K562 (cell line): ENCODE measurements around the gene ERCC1. TPM values are rescaled to one million over a fixed set of nuclear protein-coding genes. Genes with fewer than 3 reads are reported as not detected.

ENCODE experiments used
- ARID2 ChIP-seq: fragments of 450-650 bp; IDR thresholded peaks from 2 replicates; pipeline ENCODE4 v1.6.1; 2017; ENCODE audit warnings: antibody characterized with exemption, mild to moderate bottlenecking
- BMI1 ChIP-seq: fragments of 150-350 bp; IDR thresholded peaks from 2 replicates; pipeline ENCODE4 v1.6.1; 2014; ENCODE audit warnings: low read length
- CAMTA2 ChIP-seq: fragments of 250-450 bp; sonication (Bioruptor Pico); conservative IDR thresholded peaks from 2 replicates; pipeline ENCODE4 v1.5.1; 2022
- EP300 ChIP-seq: IDR thresholded peaks from 2 replicates; pipeline ENCODE4 v1.6.1; 2012; ENCODE audit warnings: low read length, improper control_type of control experiment
- FOXK1 ChIP-seq: sonication (generic); formaldehyde crosslinking; IDR thresholded peaks from 2 replicates; pipeline ENCODE4 v1.8.0; 2022; ENCODE audit warnings: missing genetic modification reagents, mild to moderate bottlenecking, borderline replicate concordance
- HMG20A ChIP-seq: fragments of 450-650 bp; formaldehyde crosslinking; conservative IDR thresholded peaks from 2 replicates; pipeline ENCODE4 v1.4.0; 2020; ENCODE audit warnings: mild to moderate bottlenecking, mixed read lengths
- HMGN3 ChIP-seq: IDR thresholded peaks from 2 replicates; pipeline ENCODE4 v1.6.1; 2011; ENCODE audit warnings: borderline replicate concordance, low read depth, mild to moderate bottlenecking, mixed read lengths, low read length; ENCODE audit not compliant: insufficient read length; ENCODE audit errors: extremely low read depth
- MCM5 ChIP-seq: fragments of 450-650 bp; IDR thresholded peaks from 2 replicates; pipeline ENCODE4 v1.6.1; 2016; ENCODE audit warnings: low read depth
- MTA2 ChIP-seq: fragments of 450-650 bp; IDR thresholded peaks from 2 replicates; pipeline ENCODE4 v1.6.1; 2016; ENCODE audit warnings: low read depth
- PATZ1 ChIP-seq: fragments of 250-450 bp; sonication (Bioruptor Pico); IDR thresholded peaks from 2 replicates; pipeline ENCODE4 v1.5.0; 2020; ENCODE audit warnings: mild to moderate bottlenecking, borderline replicate concordance
- PTBP1 ChIP-seq: fragments of 200-400 bp; formaldehyde crosslinking; IDR thresholded peaks from 2 replicates; pipeline ENCODE4 v1.6.1; 2017; ENCODE audit warnings: low read depth, low read length
- SMARCA4 ChIP-seq: fragments of 450-650 bp; IDR thresholded peaks from 2 replicates; pipeline ENCODE4 v1.6.1; 2016
- SRF ChIP-seq, 2 experiments: fragments of 250-450, 450-650 bp in 1 of 2; sonication (Bioruptor Pico) in 1 of 2; sonication (generic) in 1 of 2; formaldehyde crosslinking; IDR thresholded peaks; 2 replicates each; pipeline versions ENCODE4 v1.5.0 to v1.5.1; 2020 to 2022; ENCODE audit warnings: mild to moderate bottlenecking in 1 of 2, missing genetic modification reagents in 1 of 2
- STAT5B ChIP-seq: fragments of 250-450 bp; sonication (Bioruptor Pico); IDR thresholded peaks from 2 replicates; pipeline ENCODE4 v1.8.0; 2021; ENCODE audit warnings: mild to moderate bottlenecking, inconsistent platforms
- USF1 ChIP-seq: sonication (generic); formaldehyde crosslinking; IDR thresholded peaks from 2 replicates; pipeline ENCODE4 v1.9.0; 2022; ENCODE audit warnings: mild to moderate bottlenecking, missing genetic modification reagents
- ZNF212 ChIP-seq: fragments of 450-650 bp; formaldehyde crosslinking; IDR thresholded peaks from 2 replicates; pipeline ENCODE4 v1.4.0; 2020; ENCODE audit warnings: mild to moderate bottlenecking
- ZNF224 ChIP-seq: sonication (generic); formaldehyde crosslinking; IDR thresholded peaks from 2 replicates; pipeline ENCODE4 v1.8.0; 2022; ENCODE audit warnings: mild to moderate bottlenecking, missing genetic modification reagents
- ZNF644 ChIP-seq: fragments of 200-800 bp; sonication (Bioruptor generic); IDR thresholded peaks from 2 replicates; pipeline ENCODE4 v1.6.1; 2016; ENCODE audit warnings: low read depth, missing genetic modification characterization, missing compliant biosample characterization
- ZNF76 ChIP-seq: fragments of 250-450 bp; sonication (Bioruptor Pico); IDR thresholded peaks from 2 replicates; pipeline ENCODE4 v1.4.0; 2020; ENCODE audit warnings: mild to moderate bottlenecking, moderate library complexity, borderline replicate concordance
- polyA plus RNA-seq, 8 experiments: library from polyadenylated mRNA; depleted of rRNA in 4 of 8; stranded (reverse) in 5 of 8; unstranded in 3 of 8; fragments of >200 nt; fragmentation: Nextera tagmentation in 2 of 8; fragmentation: Illumina TruSeq in 1 of 8; extraction: Ambion mirVana in 2 of 8; extraction: Trizol in 1 of 8; gene quantifications; 2 replicates each; pipeline versions ENCODE4 v1.2.1 to v1.2.3, GENCODE V29; 2011 to 2014; ENCODE audit warnings: inconsistent platforms in 1 of 8, missing spikeins in 1 of 8
- total RNA-seq, 7 experiments: library from RNA; depleted of rRNA in 6 of 7; stranded (reverse); fragments of >200 nt in 6 of 7; fragmentation: Illumina TruSeq in 2 of 7; extraction: Trizol in 2 of 7; gene quantifications; 2 replicates each; pipeline versions ENCODE4 v1.2.1 to v1.2.3, GENCODE V29; 2011 to 2021; ENCODE audit warnings: low replicate concordance in 1 of 7
- TF ChIP-seq, protein P1 (sequence below): IDR thresholded peaks from 3 replicates; pipeline ENCODE4 v1.6.1; 2011; ENCODE audit warnings: borderline replicate concordance, mild to moderate bottlenecking, moderate library complexity; ENCODE audit not compliant: insufficient read length; ENCODE audit errors: extremely low read depth
- TF ChIP-seq, protein P2 (sequence below), 2 experiments: fragments of 450-650 bp; IDR thresholded peaks; 2 replicates each; pipeline ENCODE4 v1.6.1; 2018; ENCODE audit warnings: mild to moderate bottlenecking in 2 of 2, low read depth in 1 of 2; ENCODE audit not compliant: partially characterized antibody in 2 of 2

The ERCC1 gene
- total and polyA plus RNA-seq, 9 of the 15 experiments (the other 6 are each of a cell fraction or from before 2014, with no cell fraction given) = 9.3 to 92.6 (median 60.0) TPM

DNA sequence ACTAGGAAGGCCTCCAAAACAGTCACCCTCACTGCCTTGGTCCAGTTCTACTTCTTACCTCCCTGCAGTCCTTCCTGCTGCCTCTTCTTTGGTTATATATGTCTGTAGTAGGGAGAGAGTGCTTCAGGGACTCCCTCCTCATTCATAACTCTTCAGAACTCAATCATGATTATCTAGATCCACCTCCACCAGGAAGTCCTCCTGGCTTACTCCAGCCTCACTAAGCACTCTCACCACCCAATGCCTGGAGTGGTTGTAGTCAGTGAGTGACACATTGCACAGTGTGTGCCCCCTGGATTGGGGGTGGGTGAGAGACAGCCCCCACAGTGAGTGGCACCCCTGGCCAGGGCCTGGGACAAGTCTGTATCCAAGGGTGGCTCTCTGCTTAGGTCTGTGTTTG is 34.1 kb upstream of the ERCC1 start (continued):
- no peak for TF ChIP-seq ZNF644 (tag)
- TF ChIP-seq STAT5B (CRISPR knock-in tag) = no peak
- TF ChIP-seq, protein P1, sequence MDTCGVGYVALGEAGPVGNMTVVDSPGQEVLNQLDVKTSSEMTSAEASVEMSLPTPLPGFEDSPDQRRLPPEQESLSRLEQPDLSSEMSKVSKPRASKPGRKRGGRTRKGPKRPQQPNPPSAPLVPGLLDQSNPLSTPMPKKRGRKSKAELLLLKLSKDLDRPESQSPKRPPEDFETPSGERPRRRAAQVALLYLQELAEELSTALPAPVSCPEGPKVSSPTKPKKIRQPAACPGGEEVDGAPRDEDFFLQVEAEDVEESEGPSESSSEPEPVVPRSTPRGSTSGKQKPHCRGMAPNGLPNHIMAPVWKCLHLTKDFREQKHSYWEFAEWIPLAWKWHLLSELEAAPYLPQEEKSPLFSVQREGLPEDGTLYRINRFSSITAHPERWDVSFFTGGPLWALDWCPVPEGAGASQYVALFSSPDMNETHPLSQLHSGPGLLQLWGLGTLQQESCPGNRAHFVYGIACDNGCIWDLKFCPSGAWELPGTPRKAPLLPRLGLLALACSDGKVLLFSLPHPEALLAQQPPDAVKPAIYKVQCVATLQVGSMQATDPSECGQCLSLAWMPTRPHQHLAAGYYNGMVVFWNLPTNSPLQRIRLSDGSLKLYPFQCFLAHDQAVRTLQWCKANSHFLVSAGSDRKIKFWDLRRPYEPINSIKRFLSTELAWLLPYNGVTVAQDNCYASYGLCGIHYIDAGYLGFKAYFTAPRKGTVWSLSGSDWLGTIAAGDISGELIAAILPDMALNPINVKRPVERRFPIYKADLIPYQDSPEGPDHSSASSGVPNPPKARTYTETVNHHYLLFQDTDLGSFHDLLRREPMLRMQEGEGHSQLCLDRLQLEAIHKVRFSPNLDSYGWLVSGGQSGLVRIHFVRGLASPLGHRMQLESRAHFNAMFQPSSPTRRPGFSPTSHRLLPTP = peak; percentile 72
- TF ChIP-seq CAMTA2 (CRISPR knock-in tag) = no peak
- no peak for TF ChIP-seq ZNF76 (CRISPR knock-in tag)
- no peak for TF ChIP-seq USF1 (CRISPR knock-in tag)
- TF ChIP-seq, protein P2, sequence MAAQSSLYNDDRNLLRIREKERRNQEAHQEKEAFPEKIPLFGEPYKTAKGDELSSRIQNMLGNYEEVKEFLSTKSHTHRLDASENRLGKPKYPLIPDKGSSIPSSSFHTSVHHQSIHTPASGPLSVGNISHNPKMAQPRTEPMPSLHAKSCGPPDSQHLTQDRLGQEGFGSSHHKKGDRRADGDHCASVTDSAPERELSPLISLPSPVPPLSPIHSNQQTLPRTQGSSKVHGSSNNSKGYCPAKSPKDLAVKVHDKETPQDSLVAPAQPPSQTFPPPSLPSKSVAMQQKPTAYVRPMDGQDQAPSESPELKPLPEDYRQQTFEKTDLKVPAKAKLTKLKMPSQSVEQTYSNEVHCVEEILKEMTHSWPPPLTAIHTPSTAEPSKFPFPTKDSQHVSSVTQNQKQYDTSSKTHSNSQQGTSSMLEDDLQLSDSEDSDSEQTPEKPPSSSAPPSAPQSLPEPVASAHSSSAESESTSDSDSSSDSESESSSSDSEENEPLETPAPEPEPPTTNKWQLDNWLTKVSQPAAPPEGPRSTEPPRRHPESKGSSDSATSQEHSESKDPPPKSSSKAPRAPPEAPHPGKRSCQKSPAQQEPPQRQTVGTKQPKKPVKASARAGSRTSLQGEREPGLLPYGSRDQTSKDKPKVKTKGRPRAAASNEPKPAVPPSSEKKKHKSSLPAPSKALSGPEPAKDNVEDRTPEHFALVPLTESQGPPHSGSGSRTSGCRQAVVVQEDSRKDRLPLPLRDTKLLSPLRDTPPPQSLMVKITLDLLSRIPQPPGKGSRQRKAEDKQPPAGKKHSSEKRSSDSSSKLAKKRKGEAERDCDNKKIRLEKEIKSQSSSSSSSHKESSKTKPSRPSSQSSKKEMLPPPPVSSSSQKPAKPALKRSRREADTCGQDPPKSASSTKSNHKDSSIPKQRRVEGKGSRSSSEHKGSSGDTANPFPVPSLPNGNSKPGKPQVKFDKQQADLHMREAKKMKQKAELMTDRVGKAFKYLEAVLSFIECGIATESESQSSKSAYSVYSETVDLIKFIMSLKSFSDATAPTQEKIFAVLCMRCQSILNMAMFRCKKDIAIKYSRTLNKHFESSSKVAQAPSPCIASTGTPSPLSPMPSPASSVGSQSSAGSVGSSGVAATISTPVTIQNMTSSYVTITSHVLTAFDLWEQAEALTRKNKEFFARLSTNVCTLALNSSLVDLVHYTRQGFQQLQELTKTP (IDR thresholded peaks at IDR 0.05; ENCODE audit: low read depth in 1 of 2, partially characterized antibody in 2 of 2) = no peak
- TF ChIP-seq FOXK1 (CRISPR knock-in tag) = no peak
- TF ChIP-seq BMI1 = no peak
- TF ChIP-seq MTA2 = no peak
- no peak for TF ChIP-seq SMARCA4
- TF ChIP-seq ZNF224 (CRISPR knock-in tag) = no peak
- TF ChIP-seq HMG20A (CRISPR knock-in tag) = no peak
- TF ChIP-seq EP300 = no peak
- TF ChIP-seq SRF (CRISPR knock-in tag; IDR thresholded peaks at IDR 0.05) = no peak
- no peak for TF ChIP-seq ZNF212
- TF ChIP-seq ARID2 = no peak
- no peak for TF ChIP-seq PATZ1 (CRISPR knock-in tag)
- TF ChIP-seq HMGN3 = no peak
- peak; percentile 79; the same call in 1 of the 2 replicates for TF ChIP-seq PTBP1
- TF ChIP-seq MCM5 = no peak
